ENCODE data around the gene SBK2. TPM values are rescaled to one million over a fixed set of nuclear protein-coding genes. Genes with fewer than 3 reads are reported as not detected.
"Not testable (repeated sequence)": the region's sequence is repeated elsewhere in the genome, so short reads cannot be mapped to it uniquely, and the experiment has no call there.

The SBK2 gene
- total RNA-seq, 2 experiments from 2014 or later, result not detected

- POLR2A ChIA-PET, result no interaction called here
Observed at GRCh38 chr19:55516878-55517620, 19.9 kb downstream of the SBK2 start.

GRCh38 chr19:55508120-55508519 is 28.8 kb downstream of the SBK2 start:
- ChIA-PET POLR2A (interaction anchor here (0.6 kb wide), 1 partner anchor 40 kb away, joined by 3 read pairs; no protein-coding TSS in a partner anchor), CTCF (interaction anchor here (1.5 kb wide), 1 partner anchor 125 kb away, joined by 4 read pairs; no protein-coding TSS in a partner anchor)

More at GRCh38 chr19:55516878-55517620, 19.9 kb downstream of the SBK2 start:
- CTCF ChIA-PET, result interaction anchor here (1.2 to 6.0 kb wide), 5 partner anchors 16 to 115 kb away, joined by 3 to 59 read pairs (median 5); no protein-coding TSS in a partner anchor

- POLR2A ChIA-PET, result interaction anchor here (0.6 kb wide), 1 partner anchor 1026 kb away, joined by 6 read pairs; no protein-coding TSS in a partner anchor
- CTCF ChIA-PET, result interaction anchor here (1.4 to 2.4 kb wide), 9 partner anchors 19 to 128 kb away, joined by 3 to 46 read pairs (median 10); partner anchors contain the start of genes NAT14, SSC5D, ZNF628 and ZNF865
Observed at GRCh38 chr19:55504981-55505380, 32.0 kb downstream of the SBK2 start.

GRCh38 chr19:55504252-55504603 is 32.7 kb downstream of the SBK2 start:
- ChIA-PET POLR2A (interaction anchor here (0.6 to 1.0 kb wide), 3 partner anchors 25 to 1025 kb away, joined by 4 to 6 read pairs (median 6); partner anchors contain the start of gene ZNF784), CTCF (interaction anchor here (0.6 to 2.4 kb wide), 37 partner anchors 9 to 1994 kb away, joined by 3 to 46 read pairs (median 5); partner anchors contain the start of genes FIZ1, ISOC2, NAT14 and PPP1R12C)

GRCh38 chr19:55503502-55504251 is 33.3 kb downstream of the SBK2 start:
- POLR2A ChIA-PET, result interaction anchor here (0.7 to 1.0 kb wide), 2 partner anchors 25 to 121 kb away, joined by 4 to 6 read pairs; partner anchors contain the start of gene ZNF784
- CTCF ChIA-PET, result interaction anchor here (0.6 to 2.4 kb wide), 38 partner anchors 9 to 1994 kb away, joined by 3 to 46 read pairs (median 4); partner anchors contain the start of genes FIZ1, ISOC2, NAT14 and PPP1R12C

GRCh38 chr19:55503157-55503501 is 33.8 kb downstream of the SBK2 start:
- ChIA-PET POLR2A (interaction anchor here (1.0 kb wide), 1 partner anchor 121 kb away, joined by 6 read pairs; the partner anchor contains the start of gene ZNF784), CTCF (interaction anchor here (0.7 to 2.4 kb wide), 11 partner anchors 26 to 386 kb away, joined by 3 to 46 read pairs (median 5); partner anchors contain the start of genes ISOC2, PPP1R12C and ZNF628)

- POLR2A ChIA-PET, result no interaction called here
- CTCF ChIA-PET, result interaction anchor here (0.7 to 1.6 kb wide), 3 partner anchors 35 to 361 kb away, joined by 3 to 6 read pairs (median 3); no protein-coding TSS in a partner anchor
Observed at GRCh38 chr19:55502197-55502952, 34.6 kb downstream of the SBK2 start.

GRCh38 chr19:55500368-55500952 is 36.5 kb downstream of the SBK2 start:
- ChIA-PET CTCF (interaction anchor here (1.0 to 1.1 kb wide), 2 partner anchors 16 to 27 kb away, joined by 3 to 4 read pairs; no protein-coding TSS in a partner anchor), POLR2A (no interaction called here)

- ChIA-PET CTCF (interaction anchor here (1.0 to 1.7 kb wide), 2 partner anchors 11 to 30 kb away, joined by 3 to 6 read pairs; no protein-coding TSS in a partner anchor), POLR2A (no interaction called here)
Observed at GRCh38 chr19:55498246-55498840, 38.6 kb downstream of the SBK2 start.

GRCh38 chr19:55497763-55498162 is 39.2 kb downstream of the SBK2 start:
- ChIA-PET CTCF (interaction anchor here (1.0 to 1.7 kb wide), 2 partner anchors 11 to 29 kb away, joined by 3 to 6 read pairs; no protein-coding TSS in a partner anchor), POLR2A (no interaction called here)

GRCh38 chr19:55496820-55497219 is 40.1 kb downstream of the SBK2 start:
- POLR2A ChIA-PET, CTCF ChIA-PET: not testable (repeated sequence)

- CTCF ChIA-PET, result interaction anchor here (1.6 kb wide), 1 partner anchor 19 kb away, joined by 5 read pairs; the partner anchor contains the start of gene ZNF628
- POLR2A ChIA-PET, result no interaction called here
Observed at GRCh38 chr19:55495646-55496349, 41.1 kb downstream of the SBK2 start.

- ChIA-PET POLR2A (interaction anchor here (0.7 kb wide), 1 partner anchor 17 kb away, joined by 3 read pairs; no protein-coding TSS in a partner anchor), CTCF (interaction anchor here (0.9 to 1.6 kb wide), 4 partner anchors 10 to 334 kb away, joined by 3 to 7 read pairs (median 4); partner anchors contain the start of gene ZNF628)
Observed at GRCh38 chr19:55494172-55494761, 42.7 kb downstream of the SBK2 start.

- ChIA-PET POLR2A (no interaction called here), CTCF (interaction anchor here (0.9 to 1.6 kb wide), 4 partner anchors 10 to 333 kb away, joined by 3 to 7 read pairs (median 4); partner anchors contain the start of gene ZNF628)
Observed at GRCh38 chr19:55493645-55494171, 43.2 kb downstream of the SBK2 start.

- CTCF ChIA-PET, result interaction anchor here (1.5 to 1.6 kb wide), 2 partner anchors 26 to 333 kb away, joined by 4 to 7 read pairs; no protein-coding TSS in a partner anchor
- POLR2A ChIA-PET, result no interaction called here
Observed at GRCh38 chr19:55493052-55493644, 43.8 kb downstream of the SBK2 start.

GRCh38 chr19:55492362-55492944 is 44.5 kb downstream of the SBK2 start:
- ChIA-PET POLR2A (no interaction called here), CTCF (no interaction called here)

Measured in activated CD8-positive, alpha-beta memory T cell treated with anti-CD3 and anti-CD28 coated beads for 36 hours (primary cell).